Liver (tissue), 9 donors: ENCODE data around the gene TOLLIP. TPM values are rescaled to one million over a fixed set of nuclear protein-coding genes. Genes with fewer than 3 reads are reported as not detected.
A peak's percentile ranks its signal among the peaks of the same experiment; 100 is the strongest.

Experiments used
- DNase-seq: peaks from one replicate; pipeline ENCODE4 v3.0.0-alpha.2; 2017; ENCODE audit warnings: low spot score
- H3K27ac ChIP-seq, 2 donors: one replicate each; pipeline ENCODE4 v1.7.0; 2013; ENCODE audit warnings: inconsistent platforms in 2 of 2, low read length in 2 of 2, control low read depth in 1 of 2, low read depth in 1 of 2, mild to moderate bottlenecking in 1 of 2
- H3K27me3 ChIP-seq, 4 donors: one replicate each; pipeline versions ENCODE4 v1.6.1 to v1.7.0; 2013; ENCODE audit warnings: low read length in 3 of 4, inconsistent platforms in 1 of 4, mild to moderate bottlenecking in 1 of 4, moderate library complexity in 1 of 4; ENCODE audit not compliant: control insufficient read depth in 4 of 4, insufficient read depth in 4 of 4
- H3K36me3 ChIP-seq, 4 donors: one replicate each; pipeline versions ENCODE4 v1.6.1 to v1.7.0; 2013; ENCODE audit warnings: low read length in 3 of 4, mild to moderate bottlenecking in 3 of 4, low read depth in 1 of 4, moderate library complexity in 1 of 4; ENCODE audit not compliant: control insufficient read depth in 4 of 4, insufficient read depth in 3 of 4
- H3K4me1 ChIP-seq, 4 donors: one replicate each; pipeline versions ENCODE4 v1.6.1 to v1.7.0; 2013; ENCODE audit warnings: low read length in 3 of 4, mild to moderate bottlenecking in 3 of 4, moderate library complexity in 1 of 4; ENCODE audit not compliant: control insufficient read depth in 4 of 4, insufficient read depth in 4 of 4
- H3K4me3 ChIP-seq, 3 donors: one replicate each; pipeline versions ENCODE4 v1.6.1 to v1.7.0; 2013; ENCODE audit warnings: low read length in 3 of 3, control low read depth in 1 of 3, low read depth in 1 of 3, mild to moderate bottlenecking in 1 of 3
- H3K9ac ChIP-seq, 2 donors: one replicate each; pipeline ENCODE4 v1.7.0; 2013; ENCODE audit warnings: low read length in 2 of 2, mild to moderate bottlenecking in 2 of 2, moderate library complexity in 2 of 2, control low read depth in 1 of 2, low read depth in 1 of 2
- H3K9me3 ChIP-seq, 4 donors: one replicate each; pipeline versions ENCODE4 v1.6.1 to v1.7.0; 2013; ENCODE audit warnings: low read length in 3 of 4; ENCODE audit not compliant: control insufficient read depth in 4 of 4
- CTCF ChIP-seq: fragments of 150-350 bp; IDR thresholded peaks from 2 replicates; pipeline ENCODE4 v1.5.1; 2017; ENCODE audit warnings: improper control_type of control experiment, low read depth, low read length; ENCODE audit not compliant: missing input control
- EGR1 ChIP-seq, 2 donors: IDR thresholded peaks; 2 replicates each; pipeline ENCODE4 v1.6.1; 2016 to 2018; ENCODE audit warnings: antibody characterized with exemption in 2 of 2, low read depth in 2 of 2
- FOXA1 ChIP-seq: IDR thresholded peaks from 2 replicates; pipeline ENCODE4 v1.6.1; 2016; ENCODE audit warnings: antibody characterized with exemption
- FOXA2 ChIP-seq: IDR thresholded peaks from 2 replicates; pipeline ENCODE4 v1.6.1; 2016; ENCODE audit warnings: antibody characterized with exemption
- GABPA ChIP-seq, 2 donors: IDR thresholded peaks in 1 of 2; conservative IDR thresholded peaks in 1 of 2; 2 replicates each; pipeline ENCODE4 v1.6.1; 2016; ENCODE audit warnings: antibody characterized with exemption in 2 of 2, mild to moderate bottlenecking in 1 of 2, moderate library complexity in 1 of 2
- HNF4A ChIP-seq, 2 donors: conservative IDR thresholded peaks; 2 replicates each; pipeline ENCODE4 v1.6.1; 2016; ENCODE audit warnings: antibody characterized with exemption in 2 of 2, mild to moderate bottlenecking in 2 of 2
- HNF4G ChIP-seq: IDR thresholded peaks from 2 replicates; pipeline ENCODE4 v1.6.1; 2016; ENCODE audit warnings: antibody characterized with exemption
- JUND ChIP-seq, 2 donors: IDR thresholded peaks; 2 replicates each; pipeline ENCODE4 v1.6.1; 2016; ENCODE audit warnings: antibody characterized with exemption in 2 of 2
- NR2F2 ChIP-seq: IDR thresholded peaks from 2 replicates; pipeline ENCODE4 v1.6.1; 2016; ENCODE audit warnings: antibody characterized with exemption
- RAD21 ChIP-seq, 2 donors: IDR thresholded peaks; 2 replicates each; pipeline ENCODE4 v1.6.1; 2016; ENCODE audit warnings: antibody characterized with exemption in 2 of 2, mild to moderate bottlenecking in 2 of 2
- RXRA ChIP-seq, 2 donors: IDR thresholded peaks; 2 replicates each; pipeline ENCODE4 v1.6.1; 2017 to 2018; ENCODE audit warnings: antibody characterized with exemption in 2 of 2, mild to moderate bottlenecking in 1 of 2
- SP1 ChIP-seq: IDR thresholded peaks from 2 replicates; pipeline ENCODE4 v1.6.1; 2018; ENCODE audit warnings: antibody characterized with exemption, mild to moderate bottlenecking
- TAF1 ChIP-seq: conservative IDR thresholded peaks from 2 replicates; pipeline ENCODE4 v1.6.1; 2016; ENCODE audit warnings: antibody characterized with exemption, mild to moderate bottlenecking
- YY1 ChIP-seq: IDR thresholded peaks from 2 replicates; pipeline ENCODE4 v1.6.1; 2016; ENCODE audit warnings: antibody characterized with exemption, mild to moderate bottlenecking
- WGBS: extraction: QIAGEN DNeasy Blood & Tissue Kit; methylation state at CpG from one replicate; pipeline ENCODE4 v1.1.7; 2013; 5-methylcytosine and 5-hydroxymethylcytosine counted together
- polyA plus RNA-seq, 2 donors: library from polyadenylated mRNA; stranded (reverse) in 1 of 2; unstranded in 1 of 2; fragments of 200-250 nt in 1 of 2; fragments of >200 nt in 1 of 2; fragmentation: Nextera tagmentation in 1 of 2; extraction: Ambion mirVana in 1 of 2; gene quantifications; one replicate each; pipeline versions ENCODE4 v1.2.1 to v1.2.3, GENCODE V29; 2013 to 2015
- total RNA-seq, 2 donors: library from RNA; depleted of rRNA; stranded (reverse); fragments of >200 nt; gene quantifications; one replicate each; pipeline ENCODE4 v1.2.3, GENCODE V29; 2014
- TF ChIP-seq, protein P1 (sequence below): IDR thresholded peaks from 2 replicates; pipeline ENCODE4 v1.6.1; 2016; ENCODE audit warnings: antibody characterized with exemption
- TF ChIP-seq, protein P2 (sequence below): IDR thresholded peaks from 2 replicates; pipeline ENCODE4 v1.6.1; 2016; ENCODE audit warnings: antibody characterized with exemption, mild to moderate bottlenecking
- TF ChIP-seq, protein P3 (sequence below): IDR thresholded peaks from 2 replicates; pipeline ENCODE4 v1.6.1; 2016; ENCODE audit warnings: antibody characterized with exemption
- TF ChIP-seq, protein P4 (sequence below): IDR thresholded peaks from 2 replicates; pipeline ENCODE4 v1.6.1; 2016; ENCODE audit warnings: antibody characterized with exemption
- donor health status: healthy.
- donor health status: healthy.
- donor health status: healthy.
- donor health status: healthy.
- donor health status: healthy.

Gene TOLLIP
- total and polyA plus RNA-seq, 4 donors = 27.5 to 102 (median 72.9) TPM

GRCh38 chr11:1293619-1294015, 15.8 kb downstream of the TOLLIP start:
- H3K4me3 ChIP-seq = no peak overlapping the region
- peaks cover 4 to 40% (median 23%) of the 10 kb centered on the region in 4 donors for H3K36me3 ChIP-seq
- H3K9me3 ChIP-seq = no peaks in the 10 kb centered on the region
- H3K27ac ChIP-seq = no peak overlapping the region
- no peaks in the 10 kb centered on the region for H3K27me3 ChIP-seq
- H3K4me1 ChIP-seq = peaks cover 10 to 35% (median 18%) of the 10 kb centered on the region in 4 donors
- WGBS = 69% methylated on average over 13 of the region's 13 CpGs
- no peak overlapping the region for H3K9ac ChIP-seq
- TF ChIP-seq EGR1 (IDR thresholded peaks at IDR 0.05; ENCODE audit: low read depth in 2 of 2) (no peak), RAD21 (IDR thresholded peaks at IDR 0.05) (peak; percentile 84 to 89), CTCF (peak; percentile 63)
- no peak for DNase-seq

GRCh38 chr11:1292644-1293618, 16.5 kb downstream of the TOLLIP start:
- Histone ChIP-seq H3K4me3 (no peak overlapping the region), H3K27me3 (no peaks in the 10 kb centered on the region), H3K27ac (no peak overlapping the region), H3K36me3 (peaks cover 10 to 46% (median 26%) of the 10 kb centered on the region in 4 donors), H3K9me3 (no peaks in the 10 kb centered on the region), H3K4me1 (peaks cover 7 to 29% (median 13%) of the 10 kb centered on the region in 4 donors), H3K9ac (no peak overlapping the region)
- no peak for DNase-seq
- TF ChIP-seq, protein P1, sequence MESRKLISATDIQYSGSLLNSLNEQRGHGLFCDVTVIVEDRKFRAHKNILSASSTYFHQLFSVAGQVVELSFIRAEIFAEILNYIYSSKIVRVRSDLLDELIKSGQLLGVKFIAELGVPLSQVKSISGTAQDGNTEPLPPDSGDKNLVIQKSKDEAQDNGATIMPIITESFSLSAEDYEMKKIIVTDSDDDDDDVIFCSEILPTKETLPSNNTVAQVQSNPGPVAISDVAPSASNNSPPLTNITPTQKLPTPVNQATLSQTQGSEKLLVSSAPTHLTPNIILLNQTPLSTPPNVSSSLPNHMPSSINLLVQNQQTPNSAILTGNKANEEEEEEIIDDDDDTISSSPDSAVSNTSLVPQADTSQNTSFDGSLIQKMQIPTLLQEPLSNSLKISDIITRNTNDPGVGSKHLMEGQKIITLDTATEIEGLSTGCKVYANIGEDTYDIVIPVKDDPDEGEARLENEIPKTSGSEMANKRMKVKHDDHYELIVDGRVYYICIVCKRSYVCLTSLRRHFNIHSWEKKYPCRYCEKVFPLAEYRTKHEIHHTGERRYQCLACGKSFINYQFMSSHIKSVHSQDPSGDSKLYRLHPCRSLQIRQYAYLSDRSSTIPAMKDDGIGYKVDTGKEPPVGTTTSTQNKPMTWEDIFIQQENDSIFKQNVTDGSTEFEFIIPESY = no peak
- TF ChIP-seq, protein P2, sequence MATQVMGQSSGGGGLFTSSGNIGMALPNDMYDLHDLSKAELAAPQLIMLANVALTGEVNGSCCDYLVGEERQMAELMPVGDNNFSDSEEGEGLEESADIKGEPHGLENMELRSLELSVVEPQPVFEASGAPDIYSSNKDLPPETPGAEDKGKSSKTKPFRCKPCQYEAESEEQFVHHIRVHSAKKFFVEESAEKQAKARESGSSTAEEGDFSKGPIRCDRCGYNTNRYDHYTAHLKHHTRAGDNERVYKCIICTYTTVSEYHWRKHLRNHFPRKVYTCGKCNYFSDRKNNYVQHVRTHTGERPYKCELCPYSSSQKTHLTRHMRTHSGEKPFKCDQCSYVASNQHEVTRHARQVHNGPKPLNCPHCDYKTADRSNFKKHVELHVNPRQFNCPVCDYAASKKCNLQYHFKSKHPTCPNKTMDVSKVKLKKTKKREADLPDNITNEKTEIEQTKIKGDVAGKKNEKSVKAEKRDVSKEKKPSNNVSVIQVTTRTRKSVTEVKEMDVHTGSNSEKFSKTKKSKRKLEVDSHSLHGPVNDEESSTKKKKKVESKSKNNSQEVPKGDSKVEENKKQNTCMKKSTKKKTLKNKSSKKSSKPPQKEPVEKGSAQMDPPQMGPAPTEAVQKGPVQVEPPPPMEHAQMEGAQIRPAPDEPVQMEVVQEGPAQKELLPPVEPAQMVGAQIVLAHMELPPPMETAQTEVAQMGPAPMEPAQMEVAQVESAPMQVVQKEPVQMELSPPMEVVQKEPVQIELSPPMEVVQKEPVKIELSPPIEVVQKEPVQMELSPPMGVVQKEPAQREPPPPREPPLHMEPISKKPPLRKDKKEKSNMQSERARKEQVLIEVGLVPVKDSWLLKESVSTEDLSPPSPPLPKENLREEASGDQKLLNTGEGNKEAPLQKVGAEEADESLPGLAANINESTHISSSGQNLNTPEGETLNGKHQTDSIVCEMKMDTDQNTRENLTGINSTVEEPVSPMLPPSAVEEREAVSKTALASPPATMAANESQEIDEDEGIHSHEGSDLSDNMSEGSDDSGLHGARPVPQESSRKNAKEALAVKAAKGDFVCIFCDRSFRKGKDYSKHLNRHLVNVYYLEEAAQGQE = no peak
- TF ChIP-seq TAF1 (no peak), EGR1 (IDR thresholded peaks at IDR 0.05; ENCODE audit: low read depth in 2 of 2) (no peak), FOXA1 (no peak), RAD21 (IDR thresholded peaks at IDR 0.05) (no peak), RXRA (IDR thresholded peaks at IDR 0.05) (no peak), JUND (IDR thresholded peaks at IDR 0.05) (no peak), FOXA2 (no peak), SP1 (no peak), GABPA (IDR thresholded peaks at IDR 0.05 in 1 of 2, conservative IDR thresholded peaks at IDR 0.05 in 1 of 2) (no peak), YY1 (no peak), HNF4A (conservative IDR thresholded peaks at IDR 0.05) (no peak), HNF4G (no peak), CTCF (no peak), NR2F2 (no peak)
- TF ChIP-seq, protein P3, sequence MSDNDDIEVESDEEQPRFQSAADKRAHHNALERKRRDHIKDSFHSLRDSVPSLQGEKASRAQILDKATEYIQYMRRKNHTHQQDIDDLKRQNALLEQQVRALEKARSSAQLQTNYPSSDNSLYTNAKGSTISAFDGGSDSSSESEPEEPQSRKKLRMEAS = no peak
- TF ChIP-seq, protein P4, sequence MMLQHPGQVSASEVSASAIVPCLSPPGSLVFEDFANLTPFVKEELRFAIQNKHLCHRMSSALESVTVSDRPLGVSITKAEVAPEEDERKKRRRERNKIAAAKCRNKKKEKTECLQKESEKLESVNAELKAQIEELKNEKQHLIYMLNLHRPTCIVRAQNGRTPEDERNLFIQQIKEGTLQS = no peak
- 85% methylated on average over 43 of the region's 43 CpGs for WGBS
